ENCODE measurements around the gene ZCCHC8.

- TF ChIP-seq ISL1 (CRISPR knock-in tag; IDR thresholded peaks at IDR 0.05) (no peak), RARB (CRISPR knock-in tag; IDR thresholded peaks at IDR 0.05) (no peak), OSR1 (CRISPR knock-in tag; IDR thresholded peaks at IDR 0.05) (no peak), PATZ1 (CRISPR knock-in tag; IDR thresholded peaks at IDR 0.05; ENCODE audit: borderline replicate concordance) (no peak), ZFP3 (CRISPR knock-in tag; IDR thresholded peaks at IDR 0.05) (no peak), ARNTL (CRISPR knock-in tag; IDR thresholded peaks at IDR 0.05; ENCODE audit: borderline replicate concordance, low read depth) (no peak), PPARA (CRISPR knock-in tag; IDR thresholded peaks at IDR 0.05; ENCODE audit: borderline replicate concordance) (no peak), ZNF565 (CRISPR knock-in tag; conservative IDR thresholded peaks at IDR 0.05; ENCODE audit: low read depth) (no peak), TCF4 (CRISPR knock-in tag; IDR thresholded peaks at IDR 0.05; ENCODE audit: borderline replicate concordance) (no peak), ZFP30 (CRISPR knock-in tag; IDR thresholded peaks at IDR 0.05) (no peak), CSDC2 (CRISPR knock-in tag; IDR thresholded peaks at IDR 0.05) (no peak), BACH2 (CRISPR knock-in tag; IDR thresholded peaks at IDR 0.05; ENCODE audit: borderline replicate concordance) (no peak), CREB5 (CRISPR knock-in tag; IDR thresholded peaks at IDR 0.05; ENCODE audit: low read depth) (no peak), CSRNP3 (CRISPR knock-in tag; IDR thresholded peaks at IDR 0.05) (no peak)
These were observed 33.1 kb upstream of the ZCCHC8 start for GRCh38 chr12:122533856-122534255.
